Left lobe of liver (tissue), 2 donors: ENCODE results near the gene ZPR1. TPM values are rescaled to one million over a fixed set of nuclear protein-coding genes. Genes with fewer than 3 reads are reported as not detected.
"Not testable (repeated sequence)": the region's sequence is repeated elsewhere in the genome, so short reads cannot be mapped to it uniquely, and the experiment has no call there.

Experiments
- ATAC-seq: fragments of 200-7000 bp; cut with Tn5 transposase; one replicate; pipeline ENCODE4 v1.9.1; 2020; ENCODE audit warnings: mild to moderate bottlenecking, moderate library complexity
- DNase-seq: peaks from one replicate; pipeline ENCODE4 v3.0.0-alpha.2; 2020; ENCODE audit warnings: low spot score
- total RNA-seq: library from RNA; stranded (reverse); gene quantifications from one replicate; pipeline ENCODE4 v1.2.1, GENCODE V29; 2021
- donor health status: DM: no; HTN: no; CAD: no; lungs with moderate emphysema.
- donor health status: DM: no; HTN: yes; CAD: no.

ZPR1 gene
- total RNA-seq, 1 donor from 2014 or later = 53.4 TPM

- DNase-seq = peak; percentile 87
- peak; percentile 27 for ATAC-seq
These were observed 38.3 kb upstream of the ZPR1 start for GRCh38 chr11:116825854-116826750.

- DNase-seq (peak; percentile 72), ATAC-seq (peak; percentile 30)
These were observed 37.6 kb upstream of the ZPR1 start for GRCh38 chr11:116825434-116825833.

- DNase-seq (peak; percentile 40), ATAC-seq (no peak)
These were observed 35.4 kb upstream of the ZPR1 start, which contains the start of gene APOA4 for GRCh38 chr11:116823031-116823843. APOA4 (minus strand) TSS chr11:116823304; CDS start chr11:116823191, 113 bp downstream.

GRCh38 chr11:116822575-116822974 lies 34.8 kb upstream of the ZPR1 start:
- DNase-seq = no peak

GRCh38 chr11:116821050-116821918 lies 33.5 kb upstream of the ZPR1 start:
- DNase-seq = peak; percentile 40
- no peak for ATAC-seq

More at GRCh38 chr11:116822575-116822974, 34.8 kb upstream of the ZPR1 start:
- ATAC-seq = no peak

GRCh38 chr11:116819049-116819448 lies 31.2 kb upstream of the ZPR1 start:
- DNase-seq (no peak), ATAC-seq (no peak)

- ATAC-seq = no peak
- DNase-seq = no peak
These were observed 26.7 kb upstream of the ZPR1 start for GRCh38 chr11:116814502-116814901.

GRCh38 chr11:116813781-116814471 lies 26.1 kb upstream of the ZPR1 start:
- DNase-seq (peak; percentile 93), ATAC-seq (peak; percentile 83)

GRCh38 chr11:116813170-116813569 lies 25.3 kb upstream of the ZPR1 start:
- no peak for DNase-seq
- ATAC-seq = no peak

- DNase-seq (no peak), ATAC-seq (no peak)
These were observed 24.3 kb upstream of the ZPR1 start for GRCh38 chr11:116812109-116812508.

- DNase-seq (no peak), ATAC-seq (no peak)
These were observed 23.4 kb upstream of the ZPR1 start for GRCh38 chr11:116811194-116811593.

- DNase-seq (peak; percentile 96), ATAC-seq (peak; percentile 81)
These were observed 20.7 kb upstream of the ZPR1 start for GRCh38 chr11:116808262-116809175.

GRCh38 chr11:116807601-116808261 lies 19.9 kb upstream of the ZPR1 start:
- ATAC-seq = no peak
- DNase-seq = no peak

GRCh38 chr11:116804001-116804400 lies 16.2 kb upstream of the ZPR1 start:
- DNase-seq (no peak), ATAC-seq (no peak)

- DNase-seq, ATAC-seq: not testable (repeated sequence)
These were observed 13.8 kb upstream of the ZPR1 start for GRCh38 chr11:116801662-116802061.

GRCh38 chr11:116800610-116801009 lies 12.8 kb upstream of the ZPR1 start:
- ATAC-seq (no peak), DNase-seq (no peak)

GRCh38 chr11:116798368-116798767 lies 10.5 kb upstream of the ZPR1 start:
- DNase-seq (no peak), ATAC-seq (no peak)

GRCh38 chr11:116797816-116798215 lies 10.0 kb upstream of the ZPR1 start:
- no peak for DNase-seq
- peak; percentile 76 for ATAC-seq
